ENCODE measurements around the gene PHF21B.

Gene PHF21B

DNA sequence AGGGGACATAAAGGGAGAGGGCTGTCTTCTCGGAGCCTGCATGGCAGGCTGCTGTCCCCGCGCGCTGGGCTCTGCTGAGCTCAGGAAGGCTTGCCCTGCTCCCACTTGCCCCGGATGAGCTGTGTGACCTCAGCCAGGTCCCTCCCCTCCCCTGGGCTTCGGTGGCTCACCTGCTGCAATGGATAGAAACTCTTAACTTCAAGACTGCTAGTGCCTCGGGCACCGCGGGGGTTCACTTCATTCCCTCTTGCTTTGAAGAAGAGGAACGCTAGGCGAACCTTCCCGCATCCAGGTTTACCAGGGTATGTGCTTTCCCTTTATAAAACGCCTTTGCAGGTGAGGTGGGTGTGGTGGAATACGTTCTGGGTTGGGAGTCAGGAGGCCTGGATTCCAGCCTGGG lies 115.0 kb downstream of the PHF21B start (continued):
- TF ChIP-seq, protein P1, sequence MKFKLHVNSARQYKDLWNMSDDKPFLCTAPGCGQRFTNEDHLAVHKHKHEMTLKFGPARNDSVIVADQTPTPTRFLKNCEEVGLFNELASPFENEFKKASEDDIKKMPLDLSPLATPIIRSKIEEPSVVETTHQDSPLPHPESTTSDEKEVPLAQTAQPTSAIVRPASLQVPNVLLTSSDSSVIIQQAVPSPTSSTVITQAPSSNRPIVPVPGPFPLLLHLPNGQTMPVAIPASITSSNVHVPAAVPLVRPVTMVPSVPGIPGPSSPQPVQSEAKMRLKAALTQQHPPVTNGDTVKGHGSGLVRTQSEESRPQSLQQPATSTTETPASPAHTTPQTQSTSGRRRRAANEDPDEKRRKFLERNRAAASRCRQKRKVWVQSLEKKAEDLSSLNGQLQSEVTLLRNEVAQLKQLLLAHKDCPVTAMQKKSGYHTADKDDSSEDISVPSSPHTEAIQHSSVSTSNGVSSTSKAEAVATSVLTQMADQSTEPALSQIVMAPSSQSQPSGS (tag by site-specific recombination; IDR thresholded peaks at IDR 0.05; ENCODE audit: low read depth): no peak
- TF ChIP-seq ZNF248 (tag by site-specific recombination; IDR thresholded peaks at IDR 0.05): no peak
- no peak for TF ChIP-seq REST (tag by site-specific recombination; IDR thresholded peaks at IDR 0.05)
- TF ChIP-seq ZBTB7A (tag by site-specific recombination; IDR thresholded peaks at IDR 0.05; ENCODE audit: low read depth): no peak
- TF ChIP-seq ZNF335 (tag by site-specific recombination; conservative IDR thresholded peaks at IDR 0.05): no peak

DNA sequence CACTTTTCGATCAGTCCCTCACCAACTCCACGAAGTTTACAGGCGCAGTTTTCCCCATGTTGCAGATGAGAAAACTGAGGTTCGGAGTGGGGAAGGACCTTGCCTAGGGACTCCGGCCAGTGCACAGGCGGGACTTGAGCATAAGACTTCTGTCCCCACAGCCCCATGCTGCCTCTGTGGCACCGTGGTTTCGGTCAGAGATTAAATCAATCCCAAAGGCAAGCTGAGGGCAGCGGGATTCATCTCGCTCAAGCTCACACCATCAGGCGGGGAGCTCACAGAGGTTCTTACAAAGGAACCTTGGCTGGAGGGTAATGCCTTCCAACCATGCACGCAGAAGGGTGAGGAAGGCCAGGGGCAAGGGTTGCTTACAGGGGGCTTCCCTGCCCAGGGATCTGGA lies 115.5 kb downstream of the PHF21B start:
- Histone ChIP-seq H3K36me3 (ENCODE audit: control insufficient read depth in 2 of 2, insufficient read depth in 1 of 2, low read length in 2 of 2) (no peaks in the 10 kb centered on the region), H3K27ac (ENCODE audit: extremely low read depth, low read depth, low read length) (no peak overlapping the region), H3K9me3 (ENCODE audit: control insufficient read depth, insufficient read depth, low read depth, low read length) (no peaks in the 10 kb centered on the region), H3K4me1 (ENCODE audit: control insufficient read depth, insufficient read depth, low read length) (no peaks in the 10 kb centered on the region), H3K4me3 (ENCODE audit: low read depth, low read length) (no peak overlapping the region)
- no peak for TF ChIP-seq ZNF433 (tag by site-specific recombination; IDR thresholded peaks at IDR 0.05; ENCODE audit: low read depth)
- TF ChIP-seq ZNF707 (tag by site-specific recombination; IDR thresholded peaks at IDR 0.05): no peak
- TF ChIP-seq ZSCAN30 (tag by site-specific recombination; IDR thresholded peaks at IDR 0.05): no peak
- TF ChIP-seq ZNF394 (tag by site-specific recombination; IDR thresholded peaks at IDR 0.05; ENCODE audit: borderline replicate concordance): no peak
- no peak for TF ChIP-seq BCL11A (tag by site-specific recombination; IDR thresholded peaks at IDR 0.05; ENCODE audit: low read depth)
- TF ChIP-seq ZNF335 (tag by site-specific recombination; conservative IDR thresholded peaks at IDR 0.05): no peak
- TF ChIP-seq, protein P2, sequence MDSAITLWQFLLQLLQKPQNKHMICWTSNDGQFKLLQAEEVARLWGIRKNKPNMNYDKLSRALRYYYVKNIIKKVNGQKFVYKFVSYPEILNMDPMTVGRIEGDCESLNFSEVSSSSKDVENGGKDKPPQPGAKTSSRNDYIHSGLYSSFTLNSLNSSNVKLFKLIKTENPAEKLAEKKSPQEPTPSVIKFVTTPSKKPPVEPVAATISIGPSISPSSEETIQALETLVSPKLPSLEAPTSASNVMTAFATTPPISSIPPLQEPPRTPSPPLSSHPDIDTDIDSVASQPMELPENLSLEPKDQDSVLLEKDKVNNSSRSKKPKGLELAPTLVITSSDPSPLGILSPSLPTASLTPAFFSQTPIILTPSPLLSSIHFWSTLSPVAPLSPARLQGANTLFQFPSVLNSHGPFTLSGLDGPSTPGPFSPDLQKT (IDR thresholded peaks at IDR 0.05; ENCODE audit: borderline replicate concordance, low read depth, low read length): no peak
- CTCF ChIA-PET: interaction anchor here (0.6 kb wide), 1 partner anchor 370 kb away, joined by 3 read pairs; no protein-coding TSS in a partner anchor
- POLR2A ChIA-PET: no interaction called here

DNA sequence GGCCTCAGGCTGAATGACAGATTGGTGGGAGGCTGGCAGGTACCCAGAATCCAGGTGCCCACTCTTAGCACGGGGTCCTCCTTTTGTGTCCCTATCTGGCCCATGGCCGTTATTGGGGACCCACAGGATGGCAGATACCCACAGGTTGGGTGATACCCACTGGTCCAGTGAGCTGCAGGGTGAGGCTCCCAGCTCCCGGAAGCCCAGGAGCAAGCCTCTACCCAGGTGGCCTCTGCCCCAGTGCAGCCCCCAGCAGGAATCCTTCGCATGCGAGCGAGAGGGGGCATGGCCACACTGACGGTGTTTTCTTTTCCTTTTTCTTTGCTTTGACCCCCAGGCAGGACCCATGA lies 116.1 kb downstream of the PHF21B start:
- ChIA-PET CTCF (no interaction called here), POLR2A (no interaction called here)
- no peak overlapping the region for H3K27ac ChIP-seq (ENCODE audit: extremely low read depth, low read depth, low read length)

More for the DNA sequence above, 116.1 kb downstream of the PHF21B start:
- TF ChIP-seq KLF7 (tag by site-specific recombination; IDR thresholded peaks at IDR 0.05; ENCODE audit: borderline replicate concordance): no peak
- TF ChIP-seq ZIC2 (tag by site-specific recombination; IDR thresholded peaks at IDR 0.05): peak; percentile 28; the same call in 1 of the 2 replicates
- TF ChIP-seq GLIS1 (tag by site-specific recombination; IDR thresholded peaks at IDR 0.05): 0 out of 2 replicates have a peak, but pooled peaks have one; percentile 14
- no peak for TF ChIP-seq ZNF76 (tag by site-specific recombination; IDR thresholded peaks at IDR 0.05; ENCODE audit: borderline replicate concordance, low read depth)
- no peaks in the 10 kb centered on the region for H3K9me3 ChIP-seq (ENCODE audit: control insufficient read depth, insufficient read depth, low read depth, low read length)
- H3K4me3 ChIP-seq (ENCODE audit: low read depth, low read length): no peak overlapping the region
- H3K36me3 ChIP-seq (ENCODE audit: control insufficient read depth in 2 of 2, insufficient read depth in 1 of 2, low read length in 2 of 2): no peaks in the 10 kb centered on the region
- H3K4me1 ChIP-seq (ENCODE audit: control insufficient read depth, insufficient read depth, low read length): no peaks in the 10 kb centered on the region

Measured in HEK293 (cell line).